NCI-H460 (cell line): ENCODE data around the gene MYH10. TPM values are rescaled to one million over a fixed set of nuclear protein-coding genes. Genes with fewer than 3 reads are reported as not detected.

Source experiments
- small RNA-seq, 2 experiments: library from RNA; depleted of rRNA; stranded (forward); fragments of <200 nt; gene quantifications; one replicate each; pipeline ENCODE3, GENCODE V24; 2014
- total RNA-seq: library from RNA; depleted of rRNA; stranded (reverse); fragments of >200 nt; shearing (Covaris generic); gene quantifications from 2 replicates; pipeline ENCODE4 v1.2.3, GENCODE V29; 2014; rRNA removed

MYH10 gene
- total RNA-seq, 1 experiment from 2014 or later: 8.0 TPM

Small RNAs within 50 kb of the gene (small RNA-seq; reads per million reads assigned to genes)
- 0 to 0.06 reads per million in 2 experiments for gene RNU7-43P

Other genes starting within 250 kb of the MYH10 start
- 7,995 and 8,048 TPM in 2 replicates for gene RPL26, start 247.5 kb downstream of the MYH10 start, total RNA-seq
- not detected in 2 replicates for gene RNF222, start 232.9 kb downstream of the MYH10 start, total RNA-seq
- 46.7 and 63.1 TPM in 2 replicates for gene NDEL1, start 194.8 kb downstream of the MYH10 start, total RNA-seq
- gene CCDC42, start 114.1 kb upstream of the MYH10 start, total RNA-seq: not detected in 2 replicates
- not detected in 2 replicates for gene SPDYE4, start 127.8 kb upstream of the MYH10 start, total RNA-seq
- not detected in 2 replicates for gene MFSD6L, start 168.6 kb upstream of the MYH10 start, total RNA-seq
- gene PIK3R6, start 236.9 kb upstream of the MYH10 start, total RNA-seq: not detected in 2 replicates